K562 (cell line): Measurements from ENCODE around the gene SNX15. TPM values are rescaled to one million over a fixed set of nuclear protein-coding genes. Genes with fewer than 3 reads are reported as not detected.
A peak's percentile ranks its signal among the peaks of the same experiment; 100 is the strongest.

Experiments
- ATAC-seq: fragments of 200-7000 bp; cut with Tn5 transposase; 3 replicates; pipeline ENCODE4 v1.9.1; 2020; ENCODE audit warnings: moderate library complexity
- BruUV-seq: library from RNA; stranded (reverse); fragments of 400-500 nt; replicated peaks from 2 replicates; lab custom pipeline; 2021; lab: Mats Ljungman, UMichigan
- CTCF ChIA-PET: fragments of 300-600 bp; formaldehyde crosslinking; extraction: SDS; loops from one replicate; lab custom pipeline; 2021; ENCODE audit warnings: low intra/inter-chr PET ratio; lab: Yijun Ruan, JAX
- POLR2A ChIA-PET: fragments of 300-600, 350-650 bp; sonication (Branson Sonifier 250); formaldehyde crosslinking; extraction: SDS; loops from one replicate; lab custom pipeline; 2021; ENCODE audit warnings: antibody characterized with exemption, inconsistent platforms; lab: Yijun Ruan, JAX
- DNase-seq, 4 experiments: peaks; one replicate each; pipeline versions ENCODE4 v3.0.0 to v3.0.0-alpha.2; 2011 to 2018; ENCODE audit warnings: low spot score in 3 of 4, mixed read lengths in 3 of 4; ENCODE audit errors: extremely low read depth in 1 of 4
- FAIRE-seq: peaks from 2 replicates; lab custom pipeline; 2011; peaks lifted over from hg19 to GRCh38; lab: Jason Lieb, UNC
- H2AFZ ChIP-seq: 2 replicates; pipeline ENCODE4 v1.6.0; 2011; ENCODE audit warnings: low read depth, low read length, control low read depth, inconsistent platforms
- H3K27ac ChIP-seq: fragments of 200-600 bp; 3 replicates; pipeline ENCODE4 v1.8.0; 2011; ENCODE audit warnings: low read depth, mild to moderate bottlenecking, control low read depth, inconsistent platforms, low read length, moderate library complexity, mixed read lengths; ENCODE audit errors: extremely low read depth
- H3K27me3 ChIP-seq, 2 experiments: fragments of 300-600 bp in 1 of 2; 2 replicates in 1 of 2; 3 replicates in 1 of 2; pipeline versions ENCODE4 v1.6.0 to v1.8.0; 2011; ENCODE audit warnings: inconsistent platforms in 2 of 2, low read length in 2 of 2, mild to moderate bottlenecking in 1 of 2, mixed read lengths in 1 of 2, moderate library complexity in 1 of 2; ENCODE audit not compliant: control insufficient read depth in 2 of 2, insufficient read depth in 2 of 2
- H3K36me3 ChIP-seq: fragments of 300-600 bp; 3 replicates; pipeline ENCODE4 v1.8.0; 2011; ENCODE audit warnings: mild to moderate bottlenecking, low read length, inconsistent platforms; ENCODE audit not compliant: control insufficient read depth, insufficient read depth
- H3K4me1 ChIP-seq, 2 experiments: fragments of 200-600 bp in 1 of 2; replicated peaks in 1 of 2; 2 replicates in 1 of 2; 3 replicates in 1 of 2; pipeline versions ENCODE4 v1.5.1 to v1.8.0; 2011; ENCODE audit warnings: inconsistent platforms in 2 of 2, low read length in 2 of 2, mild to moderate bottlenecking in 1 of 2, mixed read lengths in 1 of 2, moderate library complexity in 1 of 2; ENCODE audit not compliant: control insufficient read depth in 2 of 2, insufficient read depth in 2 of 2
- H3K4me2 ChIP-seq: 2 replicates; pipeline ENCODE4 v1.6.1; 2011; ENCODE audit warnings: low read length, control low read depth, inconsistent platforms, mixed read lengths; ENCODE audit not compliant: insufficient read depth
- H3K4me3 ChIP-seq: fragments of 200-600 bp; sonication (generic), shearing (Covaris generic); 2 replicates; pipeline ENCODE4 v1.5.1; 2016; ENCODE audit warnings: control low read depth, inconsistent platforms
- H3K79me2 ChIP-seq: fragments of 200-600 bp; 3 replicates; pipeline ENCODE4 v1.8.0; 2011; ENCODE audit warnings: low read length, inconsistent platforms; ENCODE audit not compliant: control insufficient read depth, insufficient read depth
- H3K9ac ChIP-seq, 2 experiments: 2 replicates each; pipeline versions ENCODE4 v1.6.0 to v1.6.1; 2011; ENCODE audit warnings: low read depth in 2 of 2, low read length in 2 of 2, control low read depth in 1 of 2, inconsistent platforms in 1 of 2, mild to moderate bottlenecking in 1 of 2, mixed read lengths in 1 of 2; ENCODE audit not compliant: insufficient read depth in 1 of 2
- H3K9me1 ChIP-seq: one replicate; pipeline ENCODE4 v1.6.0; 2011; ENCODE audit warnings: inconsistent platforms, mild to moderate bottlenecking, low read length, moderate library complexity; ENCODE audit not compliant: control insufficient read depth, insufficient read depth
- H3K9me3 ChIP-seq: replicated peaks from 2 replicates; pipeline ENCODE4 v1.5.1; 2011; ENCODE audit warnings: low read depth, low read length, inconsistent platforms; ENCODE audit not compliant: control insufficient read depth, insufficient read depth
- H4K20me1 ChIP-seq: replicated peaks from 2 replicates; pipeline ENCODE4 v1.6.1; 2011; ENCODE audit warnings: low read length, inconsistent platforms, mixed read lengths; ENCODE audit not compliant: control insufficient read depth, insufficient read depth
- HNRNPLL ChIP-seq: fragments of 200-400 bp; formaldehyde crosslinking; IDR thresholded peaks from 2 replicates; pipeline ENCODE4 v1.6.1; 2017; ENCODE audit warnings: low read length, low read depth, mild to moderate bottlenecking; ENCODE audit not compliant: poor library complexity, severe bottlenecking
- WGBS: fragments of 100-300 bp; shearing (Covaris generic); methylation state at CpG from one replicate; pipeline ENCODE4 v1.1.6; 2016; ENCODE audit warnings: low coverage, mixed read lengths; ENCODE audit not compliant: insufficient coverage; ENCODE audit errors: missing lambda C conversion rate; 5-methylcytosine and 5-hydroxymethylcytosine counted together
- in situ Hi-C: fragments of 300-500 bp; cut with MboI; formaldehyde crosslinking; loops from 4 replicates; pipeline ENCODE4 v1.15.0; 2018; ENCODE audit warnings: inconsistent platforms, mixed read lengths
- intact Hi-C: fragments of 100-400 bp; cut with micrococcal nuclease; formaldehyde crosslinking; loops from 2 replicates; pipeline ENCODE4 v1.14.2; 2022
- polyA plus RNA-seq, 8 experiments: library from polyadenylated mRNA; depleted of rRNA in 4 of 8; stranded (reverse) in 5 of 8; unstranded in 3 of 8; fragments of >200 nt; fragmentation: Nextera tagmentation in 2 of 8; fragmentation: Illumina TruSeq in 1 of 8; extraction: Ambion mirVana in 2 of 8; extraction: Trizol in 1 of 8; gene quantifications; 2 replicates each; pipeline versions ENCODE4 v1.2.1 to v1.2.3, GENCODE V29; 2011 to 2014; ENCODE audit warnings: inconsistent platforms in 1 of 8, missing spikeins in 1 of 8
- total RNA-seq, 7 experiments: library from RNA; depleted of rRNA in 6 of 7; stranded (reverse); fragments of >200 nt in 6 of 7; fragmentation: Illumina TruSeq in 2 of 7; extraction: Trizol in 2 of 7; gene quantifications; 2 replicates each; pipeline versions ENCODE4 v1.2.1 to v1.2.3, GENCODE V29; 2011 to 2021; ENCODE audit warnings: low replicate concordance in 1 of 7
- TF ChIP-seq, protein P1 (sequence below): fragments of 450-650 bp; IDR thresholded peaks from 2 replicates; pipeline ENCODE4 v1.6.1; 2018; ENCODE audit not compliant: partially characterized antibody
- TF ChIP-seq, protein P2 (sequence below), 2 experiments: fragments of 450-650 bp in 1 of 2; sonication (generic) in 1 of 2; formaldehyde crosslinking in 1 of 2; IDR thresholded peaks; 2 replicates each; pipeline versions ENCODE4 v1.7.1 to v1.9.0; 2016 to 2022; ENCODE audit warnings: inconsistent platforms in 1 of 2, mild to moderate bottlenecking in 1 of 2, missing genetic modification reagents in 1 of 2

Gene SNX15
- total and polyA plus RNA-seq, 9 of the 15 experiments (the other 6 are each of a cell fraction or from before 2014, with no cell fraction given) = 1.8 to 27.8 (median 15.2) TPM

DNA sequence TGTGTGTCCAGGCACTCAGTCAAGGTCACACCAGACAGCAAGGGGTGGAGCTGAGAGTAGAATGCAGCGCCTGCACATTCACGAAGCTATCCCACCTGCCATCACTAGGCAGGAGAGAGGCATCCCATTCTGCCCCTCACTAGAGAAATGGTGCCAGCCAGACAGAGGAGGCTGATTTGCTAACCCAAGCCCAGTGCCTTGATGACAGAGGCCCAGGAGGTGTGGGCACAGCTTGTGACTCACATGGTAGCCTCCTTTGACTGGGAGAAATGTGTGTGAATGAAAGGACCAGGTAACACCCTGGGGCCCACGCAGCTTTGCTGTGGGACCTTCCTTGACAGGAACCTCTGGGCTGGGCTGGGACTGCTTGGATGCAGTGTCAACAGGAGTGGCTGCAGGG, 36.3 kb downstream of the SNX15 start:
- in situ Hi-C loops = no loop called here

More for the DNA sequence above, 36.3 kb downstream of the SNX15 start:
- CTCF ChIA-PET = no interaction called here
- Histone ChIP-seq H3K36me3 (no peaks in the 10 kb centered on the region), H3K27me3 (no peaks in the 10 kb centered on the region), H3K4me3 (no peak overlapping the region), H2AFZ (no peak overlapping the region), H3K4me2 (no peak overlapping the region), H3K27ac (no peak overlapping the region), H3K4me1 (peaks cover 22 to 36% of the 10 kb centered on the region in 2 experiments), H3K9me1 (peaks cover 2% of the 10 kb centered on the region), H3K9ac (no peak overlapping the region; a peak in 1 of 4 replicates), H4K20me1 (no peaks in the 10 kb centered on the region), H3K79me2 (no peaks in the 10 kb centered on the region), H3K9me3 (no peaks in the 10 kb centered on the region)
- DNase-seq (no peak), FAIRE-seq (no peak), ATAC-seq (no peak)
- no TSS peak for BruUV-seq
- POLR2A ChIA-PET = interaction anchor here (0.6 to 3.2 kb wide), 6 partner anchors 12 to 118 kb away, joined by 3 to 18 read pairs (median 4); partner anchors contain the start of gene SAC3D1
- TF ChIP-seq, protein P1, sequence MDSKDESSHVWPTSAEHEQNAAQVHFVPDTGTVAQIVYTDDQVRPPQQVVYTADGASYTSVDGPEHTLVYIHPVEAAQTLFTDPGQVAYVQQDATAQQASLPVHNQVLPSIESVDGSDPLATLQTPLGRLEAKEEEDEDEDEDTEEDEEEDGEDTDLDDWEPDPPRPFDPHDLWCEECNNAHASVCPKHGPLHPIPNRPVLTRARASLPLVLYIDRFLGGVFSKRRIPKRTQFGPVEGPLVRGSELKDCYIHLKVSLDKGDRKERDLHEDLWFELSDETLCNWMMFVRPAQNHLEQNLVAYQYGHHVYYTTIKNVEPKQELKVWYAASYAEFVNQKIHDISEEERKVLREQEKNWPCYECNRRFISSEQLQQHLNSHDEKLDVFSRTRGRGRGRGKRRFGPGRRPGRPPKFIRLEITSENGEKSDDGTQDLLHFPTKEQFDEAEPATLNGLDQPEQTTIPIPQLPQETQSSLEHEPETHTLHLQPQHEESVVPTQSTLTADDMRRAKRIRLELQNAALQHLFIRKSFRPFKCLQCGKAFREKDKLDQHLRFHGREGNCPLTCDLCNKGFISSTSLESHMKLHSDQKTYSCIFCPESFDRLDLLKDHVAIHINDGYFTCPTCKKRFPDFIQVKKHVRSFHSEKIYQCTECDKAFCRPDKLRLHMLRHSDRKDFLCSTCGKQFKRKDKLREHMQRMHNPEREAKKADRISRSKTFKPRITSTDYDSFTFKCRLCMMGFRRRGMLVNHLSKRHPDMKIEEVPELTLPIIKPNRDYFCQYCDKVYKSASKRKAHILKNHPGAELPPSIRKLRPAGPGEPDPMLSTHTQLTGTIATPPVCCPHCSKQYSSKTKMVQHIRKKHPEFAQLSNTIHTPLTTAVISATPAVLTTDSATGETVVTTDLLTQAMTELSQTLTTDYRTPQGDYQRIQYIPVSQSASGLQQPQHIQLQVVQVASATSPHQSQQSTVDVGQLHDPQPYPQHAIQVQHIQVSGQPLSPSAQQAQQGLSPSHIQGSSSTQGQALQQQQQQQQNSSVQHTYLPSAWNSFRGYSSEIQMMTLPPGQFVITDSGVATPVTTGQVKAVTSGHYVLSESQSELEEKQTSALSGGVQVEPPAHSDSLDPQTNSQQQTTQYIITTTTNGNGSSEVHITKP = peak; percentile 24
- TF ChIP-seq, protein P2, sequence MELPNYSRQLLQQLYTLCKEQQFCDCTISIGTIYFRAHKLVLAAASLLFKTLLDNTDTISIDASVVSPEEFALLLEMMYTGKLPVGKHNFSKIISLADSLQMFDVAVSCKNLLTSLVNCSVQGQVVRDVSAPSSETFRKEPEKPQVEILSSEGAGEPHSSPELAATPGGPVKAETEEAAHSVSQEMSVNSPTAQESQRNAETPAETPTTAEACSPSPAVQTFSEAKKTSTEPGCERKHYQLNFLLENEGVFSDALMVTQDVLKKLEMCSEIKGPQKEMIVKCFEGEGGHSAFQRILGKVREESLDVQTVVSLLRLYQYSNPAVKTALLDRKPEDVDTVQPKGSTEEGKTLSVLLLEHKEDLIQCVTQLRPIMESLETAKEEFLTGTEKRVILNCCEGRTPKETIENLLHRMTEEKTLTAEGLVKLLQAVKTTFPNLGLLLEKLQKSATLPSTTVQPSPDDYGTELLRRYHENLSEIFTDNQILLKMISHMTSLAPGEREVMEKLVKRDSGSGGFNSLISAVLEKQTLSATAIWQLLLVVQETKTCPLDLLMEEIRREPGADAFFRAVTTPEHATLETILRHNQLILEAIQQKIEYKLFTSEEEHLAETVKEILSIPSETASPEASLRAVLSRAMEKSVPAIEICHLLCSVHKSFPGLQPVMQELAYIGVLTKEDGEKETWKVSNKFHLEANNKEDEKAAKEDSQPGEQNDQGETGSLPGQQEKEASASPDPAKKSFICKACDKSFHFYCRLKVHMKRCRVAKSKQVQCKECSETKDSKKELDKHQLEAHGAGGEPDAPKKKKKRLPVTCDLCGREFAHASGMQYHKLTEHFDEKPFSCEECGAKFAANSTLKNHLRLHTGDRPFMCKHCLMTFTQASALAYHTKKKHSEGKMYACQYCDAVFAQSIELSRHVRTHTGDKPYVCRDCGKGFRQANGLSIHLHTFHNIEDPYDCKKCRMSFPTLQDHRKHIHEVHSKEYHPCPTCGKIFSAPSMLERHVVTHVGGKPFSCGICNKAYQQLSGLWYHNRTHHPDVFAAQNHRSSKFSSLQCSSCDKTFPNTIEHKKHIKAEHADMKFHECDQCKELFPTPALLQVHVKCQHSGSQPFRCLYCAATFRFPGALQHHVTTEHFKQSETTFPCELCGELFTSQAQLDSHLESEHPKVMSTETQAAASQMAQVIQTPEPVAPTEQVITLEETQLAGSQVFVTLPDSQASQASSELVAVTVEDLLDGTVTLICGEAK (IDR thresholded peaks at IDR 0.05) = no peak
- TF ChIP-seq, protein P2 (CRISPR knock-in tag; IDR thresholded peaks at IDR 0.05) = no peak
- TF ChIP-seq HNRNPLL = no peak
- intact Hi-C loops = loop anchor here (5.0 kb wide), 1 partner anchor 51 kb away; the partner anchor contains the start of gene ARL2
- 33% methylated on average over 2 of the region's 3 CpGs for WGBS
